ENCODE data around the gene SLC44A5. TPM values are rescaled to one million over a fixed set of nuclear protein-coding genes. Genes with fewer than 3 reads are reported as not detected.

SLC44A5 gene
- total RNA-seq, 1 experiment from 2014 or later, result 0.18 TPM

GRCh38 chr1:75567191-75567590, 43.7 kb downstream of the SLC44A5 start:
- CTCF ChIA-PET, result no interaction called here
- H3K9me3 ChIP-seq (ENCODE audit: control insufficient read depth, insufficient read depth, low read depth, low read length), result no peaks in the 10 kb centered on the region

GRCh38 chr1:75559800-75560199, 51.1 kb downstream of the SLC44A5 start:
- no peak overlapping the region for H3K4me3 ChIP-seq (ENCODE audit: low read depth in 2 of 2, low read length in 2 of 2)
- no peaks in the 10 kb centered on the region for H3K36me3 ChIP-seq (ENCODE audit: control insufficient read depth, insufficient read depth, low read length)
- in situ Hi-C loops (cut with HindIII; ENCODE audit: low pct_unique_long_range_greater_than_20kb, low sequenced_read_pairs), result no loop called here
- CTCF ChIA-PET, result no interaction called here
- TF ChIP-seq TCF7L2 (IDR thresholded peaks at IDR 0.05; ENCODE audit: low read depth, low read length), result no peak
- TF ChIP-seq REST (IDR thresholded peaks at IDR 0.05; ENCODE audit: insufficient read depth in 1 of 2, low read depth in 2 of 2, low read length in 1 of 2), result no peak
- TF ChIP-seq POLR2AphosphoS5 (IDR thresholded peaks at IDR 0.05; ENCODE audit: low read depth, low read length), result no peak
- no peak for TF ChIP-seq SIN3A (IDR thresholded peaks at IDR 0.05; ENCODE audit: borderline replicate concordance, insufficient read depth, low read depth, low read length)
- no peak for TF ChIP-seq CTCF (IDR thresholded peaks at IDR 0.05)
- intact Hi-C loops (cut with micrococcal nuclease; ENCODE audit: unreplicated experiment), result no loop called here
- H3K9me3 ChIP-seq (ENCODE audit: control insufficient read depth, insufficient read depth, low read depth, low read length), result no peaks in the 10 kb centered on the region
- ATAC-seq (no peak), DNase-seq (ENCODE audit: low read depth, low spot score) (no peak)
- H3K27ac ChIP-seq (ENCODE audit: low read length), result no peak overlapping the region
- no TSS peak for BruUV-seq (replicated peaks)
- H3K27me3 ChIP-seq (ENCODE audit: control insufficient read depth, insufficient read depth, low read length), result no peaks in the 10 kb centered on the region
- POLR2A ChIA-PET, result no interaction called here
- H3K4me1 ChIP-seq (ENCODE audit: control insufficient read depth, insufficient read depth, low read length), result no peaks in the 10 kb centered on the region

More at GRCh38 chr1:75567191-75567590, 43.7 kb downstream of the SLC44A5 start:
- Histone ChIP-seq H3K27ac (ENCODE audit: low read length) (no peak overlapping the region), H3K36me3 (ENCODE audit: control insufficient read depth, insufficient read depth, low read length) (no peaks in the 10 kb centered on the region; the same call in 1 of the 2 replicates), H3K27me3 (ENCODE audit: control insufficient read depth, insufficient read depth, low read length) (no peaks in the 10 kb centered on the region), H3K4me3 (ENCODE audit: low read depth in 2 of 2, low read length in 2 of 2) (no peak overlapping the region), H3K4me1 (ENCODE audit: control insufficient read depth, insufficient read depth, low read length) (no peaks in the 10 kb centered on the region)
- ATAC-seq, result no peak
- intact Hi-C loops (cut with micrococcal nuclease; ENCODE audit: unreplicated experiment), result no loop called here
- POLR2A ChIA-PET, result no interaction called here
- no peak for DNase-seq (ENCODE audit: low read depth, low spot score)
- in situ Hi-C loops (cut with HindIII; ENCODE audit: low pct_unique_long_range_greater_than_20kb, low sequenced_read_pairs), result no loop called here
- no TSS peak for BruUV-seq (replicated peaks)
- no peak for TF ChIP-seq CTCF (IDR thresholded peaks at IDR 0.05)
- TF ChIP-seq TCF7L2 (IDR thresholded peaks at IDR 0.05; ENCODE audit: low read depth, low read length), result no peak
- no peak for TF ChIP-seq SIN3A (IDR thresholded peaks at IDR 0.05; ENCODE audit: borderline replicate concordance, insufficient read depth, low read depth, low read length)
- TF ChIP-seq REST (IDR thresholded peaks at IDR 0.05; ENCODE audit: insufficient read depth in 1 of 2, low read depth in 2 of 2, low read length in 1 of 2), result no peak
- no peak for TF ChIP-seq POLR2AphosphoS5 (IDR thresholded peaks at IDR 0.05; ENCODE audit: low read depth, low read length)

Data from Panc1 (cell line).